Vagina (tissue), 2 donors: ENCODE data around the gene RNF166. TPM values are rescaled to one million over a fixed set of nuclear protein-coding genes. Genes with fewer than 3 reads are reported as not detected.

Experiments used
- DNase-seq, 2 donors: peaks; one replicate each; pipeline ENCODE4 v3.0.0-alpha.2; 2017; ENCODE audit errors: extremely low spot score in 2 of 2
- H3K27ac ChIP-seq: fragments of 200-600 bp; sonication (generic); one replicate; pipeline ENCODE4 v1.5.1; 2019
- H3K27me3 ChIP-seq: fragments of 200-600 bp; sonication (generic); one replicate; pipeline ENCODE4 v1.5.1; 2019
- H3K36me3 ChIP-seq, 2 donors: fragments of 200-600 bp; sonication (generic); one replicate each; pipeline ENCODE4 v1.5.1; 2017 to 2019
- H3K4me1 ChIP-seq: fragments of 200-600 bp; sonication (generic); one replicate; pipeline ENCODE4 v1.5.1; 2019
- H3K4me3 ChIP-seq, 2 donors: fragments of 200-600 bp; sonication (generic); 1 replicate in 1 of 2; 2 replicates in 1 of 2; pipeline ENCODE4 v1.5.1; 2016 to 2019
- H3K9me3 ChIP-seq: fragments of 200-600 bp; sonication (generic); one replicate; pipeline ENCODE4 v1.5.1; 2019
- POLR2A ChIP-seq, 2 donors: fragments of 450-650 bp; IDR thresholded peaks; one replicate each; pipeline ENCODE4 v1.6.1; 2017; ENCODE audit warnings: antibody characterized with exemption in 2 of 2, mild to moderate bottlenecking in 2 of 2, moderate library complexity in 2 of 2
- POLR2AphosphoS5 ChIP-seq, 2 donors: sonication (generic); formaldehyde crosslinking; IDR thresholded peaks; one replicate each; pipeline ENCODE4 v1.9.0; 2017; ENCODE audit warnings: antibody characterized with exemption in 2 of 2, mild to moderate bottlenecking in 2 of 2, low read depth in 1 of 2; ENCODE audit not compliant: insufficient read depth in 1 of 2
- intact Hi-C: fragments of 100-400 bp; cut with DNase I; formaldehyde crosslinking; loops from one replicate; pipeline ENCODE4 v1.15.1; 2023
- total RNA-seq: library from RNA; depleted of rRNA; stranded (reverse); fragments of >200 nt; gene quantifications from one replicate; pipeline ENCODE4 v1.2.3, GENCODE V29; 2016
- TF ChIP-seq, protein P1 (sequence below), 3 experiments: fragments of 450-650 bp in 2 of 3; fragments of 200-600 bp in 1 of 3; sonication (generic) in 1 of 3; IDR thresholded peaks; one replicate each; pipeline ENCODE4 v1.5.1; 2017 to 2019; ENCODE audit warnings: antibody characterized with exemption in 3 of 3, mild to moderate bottlenecking in 2 of 3, moderate library complexity in 2 of 3

Gene RNF166
- total RNA-seq, 1 donor from 2014 or later, result 26.5 TPM

DNA sequence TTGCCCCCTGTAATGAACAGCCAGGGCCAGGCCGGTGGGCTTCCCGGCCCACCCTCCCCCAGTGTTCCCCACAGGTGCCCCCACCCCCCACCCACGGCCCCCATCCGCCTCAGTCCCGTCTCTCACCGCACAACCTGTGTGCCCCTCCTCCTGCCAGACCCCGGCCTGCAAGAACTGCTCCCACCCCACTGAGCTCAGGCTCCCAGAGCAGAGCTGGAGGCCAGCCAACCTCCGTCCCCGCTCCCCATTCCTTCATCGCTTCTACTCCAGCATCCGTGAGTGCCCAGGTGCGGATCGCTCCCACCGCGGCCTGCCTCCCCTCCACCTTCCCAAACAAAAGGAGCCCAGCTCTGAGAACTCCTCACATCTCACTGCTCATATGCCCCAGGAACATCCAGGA is 47.5 kb downstream of the RNF166 start:
- TF ChIP-seq POLR2AphosphoS5 (IDR thresholded peaks at IDR 0.05; ENCODE audit: insufficient read depth in 1 of 2, low read depth in 1 of 2) (no peak), POLR2A (IDR thresholded peaks at IDR 0.05) (no peak)
- TF ChIP-seq, protein P1, sequence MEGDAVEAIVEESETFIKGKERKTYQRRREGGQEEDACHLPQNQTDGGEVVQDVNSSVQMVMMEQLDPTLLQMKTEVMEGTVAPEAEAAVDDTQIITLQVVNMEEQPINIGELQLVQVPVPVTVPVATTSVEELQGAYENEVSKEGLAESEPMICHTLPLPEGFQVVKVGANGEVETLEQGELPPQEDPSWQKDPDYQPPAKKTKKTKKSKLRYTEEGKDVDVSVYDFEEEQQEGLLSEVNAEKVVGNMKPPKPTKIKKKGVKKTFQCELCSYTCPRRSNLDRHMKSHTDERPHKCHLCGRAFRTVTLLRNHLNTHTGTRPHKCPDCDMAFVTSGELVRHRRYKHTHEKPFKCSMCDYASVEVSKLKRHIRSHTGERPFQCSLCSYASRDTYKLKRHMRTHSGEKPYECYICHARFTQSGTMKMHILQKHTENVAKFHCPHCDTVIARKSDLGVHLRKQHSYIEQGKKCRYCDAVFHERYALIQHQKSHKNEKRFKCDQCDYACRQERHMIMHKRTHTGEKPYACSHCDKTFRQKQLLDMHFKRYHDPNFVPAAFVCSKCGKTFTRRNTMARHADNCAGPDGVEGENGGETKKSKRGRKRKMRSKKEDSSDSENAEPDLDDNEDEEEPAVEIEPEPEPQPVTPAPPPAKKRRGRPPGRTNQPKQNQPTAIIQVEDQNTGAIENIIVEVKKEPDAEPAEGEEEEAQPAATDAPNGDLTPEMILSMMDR (IDR thresholded peaks at IDR 0.05), result no peak
- H3K4me3 ChIP-seq, result no peak overlapping the region
- H3K27ac ChIP-seq, result no peak overlapping the region
- H3K27me3 ChIP-seq, result no peaks in the 10 kb centered on the region
- no peaks in the 10 kb centered on the region for H3K9me3 ChIP-seq
- H3K4me1 ChIP-seq, result peaks cover 9% of the 10 kb centered on the region
- no peak for DNase-seq
- intact Hi-C loops, result no loop called here
- no peaks in the 10 kb centered on the region for H3K36me3 ChIP-seq

DNA sequence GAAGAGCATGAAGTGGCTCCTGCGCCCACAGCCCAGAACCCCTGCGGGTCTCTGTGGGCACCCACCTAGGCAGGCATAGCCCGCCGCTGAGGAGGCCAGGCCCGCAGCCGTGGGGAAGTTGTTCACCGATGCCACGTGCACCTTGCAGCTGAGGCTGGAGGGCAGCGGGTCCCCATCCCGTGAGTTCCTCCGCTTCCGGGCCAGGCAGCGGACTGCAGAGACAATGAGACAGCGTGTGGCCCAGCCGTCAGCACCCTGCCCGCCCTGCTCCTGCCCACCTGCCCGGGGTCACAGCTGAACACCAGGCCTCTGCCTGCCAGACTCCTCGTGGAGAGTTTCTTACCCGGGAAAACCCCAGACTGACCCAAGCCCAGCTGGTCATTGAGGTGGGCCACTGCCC is 48.8 kb downstream of the RNF166 start:
- intact Hi-C loops, result no loop called here

DNA sequence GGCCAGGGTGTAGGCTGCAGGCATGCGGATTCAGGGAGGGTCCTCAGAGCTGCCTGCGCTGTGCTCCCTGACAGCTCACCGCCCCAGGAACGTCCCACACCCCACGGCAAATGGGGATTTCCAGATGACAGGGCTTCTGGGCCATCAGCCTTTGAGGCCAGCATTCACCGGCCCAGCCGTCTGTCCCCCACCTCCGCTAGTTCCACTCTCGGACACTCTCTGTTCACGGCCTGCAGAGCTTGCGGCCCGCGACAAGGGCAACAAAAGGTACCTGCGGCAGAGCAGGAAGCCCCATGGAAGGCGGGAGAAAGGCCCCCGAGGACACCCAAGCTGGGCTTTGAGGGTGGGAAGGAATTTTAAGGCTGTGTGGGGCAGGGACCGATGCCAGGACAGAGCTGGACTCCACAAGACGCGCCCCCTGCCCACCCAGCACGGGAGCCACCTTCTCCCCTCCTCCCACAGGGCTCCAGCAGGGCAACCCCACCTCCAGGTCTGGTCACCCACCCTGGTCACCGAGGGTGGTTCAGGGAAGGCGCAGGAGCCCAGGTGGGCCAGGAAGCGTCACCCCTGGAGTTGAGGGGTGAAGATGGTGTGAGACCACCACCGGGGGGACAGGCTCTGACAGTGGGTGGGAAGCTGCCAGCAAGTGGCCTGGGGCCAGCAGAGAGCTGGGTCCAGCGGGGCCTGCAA is 49.8 kb downstream of the RNF166 start:
- intact Hi-C loops, result no loop called here
- Histone ChIP-seq H3K27me3 (no peaks in the 10 kb centered on the region), H3K36me3 (no peaks in the 10 kb centered on the region), H3K4me3 (no peak overlapping the region), H3K27ac (no peak overlapping the region), H3K9me3 (no peaks in the 10 kb centered on the region), H3K4me1 (peaks cover 4% of the 10 kb centered on the region)
- TF ChIP-seq POLR2A (IDR thresholded peaks at IDR 0.05) (no peak), POLR2AphosphoS5 (IDR thresholded peaks at IDR 0.05; ENCODE audit: insufficient read depth in 1 of 2, low read depth in 1 of 2) (no peak)
- TF ChIP-seq, protein P1 (IDR thresholded peaks at IDR 0.05), result no peak
- no peak for DNase-seq

More for the DNA sequence above, 48.8 kb downstream of the RNF166 start:
- H3K36me3 ChIP-seq, result no peaks in the 10 kb centered on the region
- H3K27ac ChIP-seq, result no peak overlapping the region
- TF ChIP-seq, protein P1 (IDR thresholded peaks at IDR 0.05), result no peak
- TF ChIP-seq POLR2AphosphoS5 (IDR thresholded peaks at IDR 0.05; ENCODE audit: insufficient read depth in 1 of 2, low read depth in 1 of 2) (no peak), POLR2A (IDR thresholded peaks at IDR 0.05) (no peak)
- DNase-seq, result no peak
- H3K4me3 ChIP-seq, result no peak overlapping the region
- peaks cover 6% of the 10 kb centered on the region for H3K4me1 ChIP-seq
- no peaks in the 10 kb centered on the region for H3K9me3 ChIP-seq
- no peaks in the 10 kb centered on the region for H3K27me3 ChIP-seq

DNA sequence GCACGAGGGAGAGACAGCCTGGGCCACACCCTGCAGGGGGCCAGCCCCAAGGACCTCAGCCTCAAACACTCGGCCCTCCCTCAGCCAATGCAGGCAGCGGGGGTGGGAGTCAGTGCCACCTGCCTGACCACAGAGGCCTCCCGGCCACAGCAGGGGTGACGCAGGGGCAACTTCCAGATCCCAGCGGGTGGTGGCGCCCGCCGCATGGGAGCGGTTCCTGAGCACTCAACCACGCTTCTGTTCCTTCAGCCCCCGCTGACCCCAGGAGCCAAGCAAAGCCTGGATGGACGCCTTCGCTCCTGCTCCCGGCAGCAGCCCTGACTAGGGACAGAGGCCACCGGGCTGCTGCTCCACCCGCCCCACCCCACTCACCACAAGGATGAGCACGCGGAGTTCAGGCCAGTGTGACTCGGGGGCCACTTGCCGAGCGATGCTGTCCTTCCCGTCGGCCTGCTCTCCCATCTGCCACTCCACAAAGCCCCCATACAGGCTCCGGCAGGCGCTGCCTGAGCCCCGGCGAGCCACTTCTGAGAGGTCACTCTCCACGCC is 50.4 kb downstream of the RNF166 start:
- Histone ChIP-seq H3K4me1 (peaks cover 9% of the 10 kb centered on the region), H3K27me3 (no peaks in the 10 kb centered on the region), H3K9me3 (no peaks in the 10 kb centered on the region), H3K4me3 (no peak overlapping the region), H3K27ac (no peak overlapping the region), H3K36me3 (no peaks in the 10 kb centered on the region)
- intact Hi-C loops, result no loop called here
- DNase-seq, result no peak
- TF ChIP-seq, protein P1 (IDR thresholded peaks at IDR 0.05), result no peak
- TF ChIP-seq POLR2AphosphoS5 (IDR thresholded peaks at IDR 0.05; ENCODE audit: insufficient read depth in 1 of 2, low read depth in 1 of 2) (no peak), POLR2A (IDR thresholded peaks at IDR 0.05) (no peak)

DNA sequence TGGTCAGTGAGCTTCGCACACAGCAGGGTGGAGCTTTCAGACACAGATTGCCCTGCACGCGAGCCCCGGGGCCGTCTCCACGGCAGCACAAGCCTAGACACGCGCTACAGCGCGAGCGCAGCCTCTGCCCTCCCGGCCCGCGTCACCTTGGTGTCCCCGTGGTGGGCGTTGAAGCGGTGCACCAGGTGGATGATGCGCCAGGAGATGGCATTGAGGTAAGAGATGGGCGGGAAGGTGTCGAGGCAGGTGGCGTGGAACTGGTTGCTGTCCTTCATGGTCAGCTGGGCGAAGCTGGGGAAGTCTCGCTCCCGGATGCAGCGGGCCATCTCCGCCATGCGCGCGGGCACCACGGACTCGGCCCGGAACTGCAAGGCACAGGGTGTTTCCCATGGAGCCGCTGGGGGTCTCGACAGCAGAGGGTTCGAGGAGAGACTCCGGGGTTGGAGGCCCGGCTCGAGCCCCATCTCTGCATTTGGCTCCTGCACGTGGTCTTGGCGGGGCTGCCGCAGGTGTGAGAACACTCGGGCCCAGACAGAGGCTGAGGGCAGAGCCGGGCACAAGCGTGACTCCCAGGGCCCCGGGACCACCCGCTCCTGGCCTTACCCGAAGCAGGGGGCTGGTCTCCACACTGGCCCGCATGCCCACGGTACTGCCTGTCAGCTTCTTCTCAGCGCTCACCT is 51.0 kb downstream of the RNF166 start:
- DNase-seq, result no peak
- TF ChIP-seq POLR2AphosphoS5 (IDR thresholded peaks at IDR 0.05; ENCODE audit: insufficient read depth in 1 of 2, low read depth in 1 of 2) (no peak), POLR2A (IDR thresholded peaks at IDR 0.05) (no peak)
- TF ChIP-seq, protein P1 (IDR thresholded peaks at IDR 0.05), result no peak
- Histone ChIP-seq H3K27ac (no peak overlapping the region), H3K27me3 (no peaks in the 10 kb centered on the region), H3K36me3 (no peaks in the 10 kb centered on the region), H3K4me3 (no peak overlapping the region), H3K4me1 (peaks cover 16% of the 10 kb centered on the region), H3K9me3 (no peaks in the 10 kb centered on the region)
- intact Hi-C loops, result no loop called here
